Calu3 (cell line): ENCODE results near the gene FTCD. TPM values are rescaled to one million over a fixed set of nuclear protein-coding genes. Genes with fewer than 3 reads are reported as not detected.

Source experiments
- BruUV-seq: library from RNA; stranded (reverse); fragments of 400-500 nt; replicated peaks from 2 replicates; lab custom pipeline; 2021; lab: Mats Ljungman, UMichigan
- CTCF ChIA-PET: fragments of 300-600 bp; sonication (Branson Sonifier 250); formaldehyde crosslinking; loops from one replicate; lab custom pipeline; 2022; ENCODE audit warnings: antibody characterized with exemption; lab: Charles Lee
- DNase-seq: peaks from one replicate; pipeline ENCODE4 v3.0.0; 2022
- H3K27ac Mint-ChIP-seq: one replicate; pipeline ENCODE4 v1.8.0; 2022; ENCODE audit warnings: mixed read lengths; ENCODE audit not compliant: unreplicated experiment
- H3K27me3 Mint-ChIP-seq: one replicate; pipeline ENCODE4 v1.8.0; 2022; ENCODE audit warnings: mixed read lengths; ENCODE audit not compliant: unreplicated experiment
- H3K36me3 Mint-ChIP-seq: one replicate; pipeline ENCODE4 v1.8.0; 2022; ENCODE audit warnings: mild to moderate bottlenecking, moderate library complexity, mixed read lengths; ENCODE audit not compliant: insufficient read depth, unreplicated experiment
- H3K4me1 Mint-ChIP-seq: one replicate; pipeline ENCODE4 v1.8.0; 2022; ENCODE audit warnings: mild to moderate bottlenecking, low read depth, mixed read lengths; ENCODE audit not compliant: unreplicated experiment
- H3K4me3 Mint-ChIP-seq: one replicate; pipeline ENCODE4 v1.8.0; 2022; ENCODE audit warnings: mild to moderate bottlenecking, low read depth, moderate library complexity, mixed read lengths; ENCODE audit not compliant: unreplicated experiment
- H3K9me3 Mint-ChIP-seq: one replicate; pipeline ENCODE4 v1.8.0; 2022; ENCODE audit warnings: low read depth, mixed read lengths; ENCODE audit not compliant: unreplicated experiment
- CTCF ChIP-seq: fragments of 200-600 bp; IDR thresholded peaks from one replicate; pipeline ENCODE4 v1.8.0; 2022; ENCODE audit warnings: antibody characterized with exemption; ENCODE audit not compliant: unreplicated experiment
- intact Hi-C: fragments of 100-400 bp; cut with micrococcal nuclease; formaldehyde crosslinking; loops from one replicate; pipeline ENCODE4 v1.10.0; 2022; ENCODE audit not compliant: unreplicated experiment
- total RNA-seq: library from RNA; stranded (reverse); gene quantifications from 2 replicates; pipeline ENCODE4 v1.2.3, GENCODE V29; 2022

The FTCD gene
- total RNA-seq, 1 experiment from 2014 or later: 0.31 TPM

DNA sequence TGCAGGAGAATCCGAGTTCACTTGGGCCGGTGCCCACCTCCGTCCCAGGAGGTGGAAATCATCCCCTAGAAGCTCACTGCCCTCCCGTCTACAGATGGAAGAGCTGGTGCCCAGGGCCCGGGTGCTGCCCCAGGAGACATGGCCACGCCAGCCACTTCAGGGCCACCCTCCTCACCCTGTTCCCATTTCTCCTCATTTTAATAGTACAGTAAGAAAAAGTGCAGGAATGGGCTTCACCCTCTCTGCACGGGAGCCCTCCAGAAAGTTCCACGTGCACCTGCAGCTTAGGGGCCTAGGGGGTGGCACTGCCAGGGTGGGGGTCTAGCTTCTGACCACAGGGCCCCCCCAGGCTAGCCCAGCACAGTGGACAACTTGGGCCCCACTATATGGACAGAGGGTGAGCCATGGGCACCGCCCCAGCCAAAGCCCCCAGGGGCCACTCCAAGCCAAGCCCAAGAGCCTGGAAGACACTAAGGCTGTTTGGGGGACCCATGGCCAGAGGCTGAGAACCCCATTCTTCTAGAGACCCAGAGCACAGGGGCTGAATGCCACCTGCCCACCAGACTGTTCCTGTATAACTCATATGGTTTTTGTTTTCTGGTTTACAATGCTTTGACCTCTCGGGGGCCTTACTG is 3.4 kb upstream of the FTCD start:
- no peak for TF ChIP-seq CTCF
- H3K36me3 Mint-ChIP-seq: peaks cover 16% of the 10 kb centered on the region
- H3K4me3 Mint-ChIP-seq: no peak overlapping the region
- no peak overlapping the region for H3K27ac Mint-ChIP-seq
- DNase-seq: no peak
- CTCF ChIA-PET: interaction anchor here (1.3 kb wide), 1 partner anchor 15 kb away, joined by 5 read pairs; no protein-coding TSS in a partner anchor
- BruUV-seq: no TSS peak
- peaks cover 16% of the 10 kb centered on the region for H3K27me3 Mint-ChIP-seq
- H3K4me1 Mint-ChIP-seq: no peaks in the 10 kb centered on the region
- intact Hi-C loops: no loop called here
- H3K9me3 Mint-ChIP-seq: no peaks in the 10 kb centered on the region

DNA sequence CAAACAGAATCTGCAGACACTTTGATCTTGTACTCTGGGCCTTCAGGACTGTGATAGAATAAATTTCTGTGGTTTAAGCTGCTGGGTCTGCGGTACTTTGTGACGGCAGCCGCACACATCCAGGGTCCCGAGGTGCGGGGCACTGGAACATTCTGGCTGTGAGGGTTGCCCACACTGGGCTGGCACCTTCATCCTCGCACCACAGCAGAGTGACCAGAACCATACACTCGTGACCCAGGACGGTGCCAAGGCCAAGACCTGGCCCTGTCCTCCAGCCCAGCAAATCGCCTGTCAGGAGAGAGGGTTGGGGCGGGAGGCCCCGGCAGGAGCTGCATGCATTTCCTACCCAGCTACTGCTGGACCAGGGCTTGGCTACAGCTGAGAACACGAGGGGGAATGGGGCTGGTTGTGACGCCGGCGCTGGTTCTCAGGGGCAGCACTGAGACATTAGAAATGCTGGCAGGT is 2.6 kb upstream of the FTCD start:
- no peak for DNase-seq
- no peak overlapping the region for H3K27ac Mint-ChIP-seq
- peaks cover 16% of the 10 kb centered on the region for H3K36me3 Mint-ChIP-seq
- no TSS peak for BruUV-seq
- TF ChIP-seq CTCF: no peak
- H3K9me3 Mint-ChIP-seq: no peaks in the 10 kb centered on the region
- H3K27me3 Mint-ChIP-seq: peaks cover 9% of the 10 kb centered on the region
- H3K4me3 Mint-ChIP-seq: no peak overlapping the region
- CTCF ChIA-PET: no interaction called here
- intact Hi-C loops: no loop called here
- H3K4me1 Mint-ChIP-seq: no peaks in the 10 kb centered on the region

DNA sequence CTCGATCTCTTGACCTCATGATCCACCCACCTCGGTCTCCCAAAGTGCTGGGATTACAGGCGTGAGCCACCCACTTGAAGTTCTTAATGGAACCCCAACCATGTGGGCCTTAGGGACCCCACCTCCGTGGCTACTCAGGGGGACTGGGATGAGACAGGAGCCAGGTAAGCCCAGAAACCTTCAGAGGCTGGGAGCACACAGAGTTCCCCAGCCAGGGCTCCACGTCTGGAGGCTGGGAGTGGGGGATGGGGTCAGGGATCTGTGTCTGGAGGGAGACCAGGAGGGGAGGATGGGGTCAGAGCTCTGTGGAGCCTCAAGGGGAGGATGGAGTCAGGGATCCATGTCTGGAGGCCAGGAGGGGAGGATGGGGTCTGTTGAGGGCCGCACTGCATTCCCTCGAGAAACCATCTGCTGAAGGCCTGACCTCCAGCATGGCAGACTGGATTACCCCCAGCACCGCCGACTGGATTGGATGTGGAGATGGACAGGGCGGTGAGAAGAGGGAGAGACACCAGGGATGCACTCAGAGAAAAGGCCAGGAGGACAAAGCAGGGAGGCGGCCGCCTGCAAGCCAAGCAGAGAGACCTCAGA is 2.1 kb upstream of the FTCD start:
- no peak for DNase-seq
- Mint-ChIP-seq H3K4me1 (no peaks in the 10 kb centered on the region), H3K27ac (no peak overlapping the region), H3K9me3 (no peaks in the 10 kb centered on the region), H3K4me3 (no peak overlapping the region), H3K27me3 (peaks cover 3% of the 10 kb centered on the region), H3K36me3 (peaks cover 16% of the 10 kb centered on the region)
- no TSS peak for BruUV-seq
- CTCF ChIA-PET: no interaction called here
- no peak for TF ChIP-seq CTCF
- intact Hi-C loops: no loop called here

DNA sequence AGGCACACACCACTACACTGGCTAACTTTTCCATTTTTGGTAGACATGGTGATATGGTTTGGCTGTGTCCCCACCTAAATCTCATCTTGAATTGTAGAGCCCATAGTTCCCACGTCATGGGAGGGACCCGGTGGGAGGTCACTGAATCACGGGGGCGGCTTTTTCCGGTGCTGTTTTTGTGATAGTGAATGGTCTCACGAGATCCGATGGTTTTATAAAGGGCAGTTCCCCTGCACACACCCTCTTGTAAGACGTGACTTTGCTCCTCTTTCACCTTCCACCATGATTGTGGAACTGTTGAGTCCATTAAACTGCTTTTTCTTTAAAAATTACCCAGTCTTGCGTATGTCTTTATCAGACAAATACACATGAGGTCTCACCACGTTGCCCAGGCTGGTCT is 1.3 kb upstream of the FTCD start:
- no TSS peak for BruUV-seq
- intact Hi-C loops: no loop called here
- peaks cover 16% of the 10 kb centered on the region for H3K36me3 Mint-ChIP-seq
- H3K27me3 Mint-ChIP-seq: no peaks in the 10 kb centered on the region
- no peaks in the 10 kb centered on the region for H3K9me3 Mint-ChIP-seq
- CTCF ChIA-PET: no interaction called here
- no peak overlapping the region for H3K27ac Mint-ChIP-seq
- no peak for DNase-seq
- TF ChIP-seq CTCF: no peak
- H3K4me3 Mint-ChIP-seq: no peak overlapping the region
- H3K4me1 Mint-ChIP-seq: no peaks in the 10 kb centered on the region
